ENCODE data around the gene METTL8.

Gene METTL8

DNA sequence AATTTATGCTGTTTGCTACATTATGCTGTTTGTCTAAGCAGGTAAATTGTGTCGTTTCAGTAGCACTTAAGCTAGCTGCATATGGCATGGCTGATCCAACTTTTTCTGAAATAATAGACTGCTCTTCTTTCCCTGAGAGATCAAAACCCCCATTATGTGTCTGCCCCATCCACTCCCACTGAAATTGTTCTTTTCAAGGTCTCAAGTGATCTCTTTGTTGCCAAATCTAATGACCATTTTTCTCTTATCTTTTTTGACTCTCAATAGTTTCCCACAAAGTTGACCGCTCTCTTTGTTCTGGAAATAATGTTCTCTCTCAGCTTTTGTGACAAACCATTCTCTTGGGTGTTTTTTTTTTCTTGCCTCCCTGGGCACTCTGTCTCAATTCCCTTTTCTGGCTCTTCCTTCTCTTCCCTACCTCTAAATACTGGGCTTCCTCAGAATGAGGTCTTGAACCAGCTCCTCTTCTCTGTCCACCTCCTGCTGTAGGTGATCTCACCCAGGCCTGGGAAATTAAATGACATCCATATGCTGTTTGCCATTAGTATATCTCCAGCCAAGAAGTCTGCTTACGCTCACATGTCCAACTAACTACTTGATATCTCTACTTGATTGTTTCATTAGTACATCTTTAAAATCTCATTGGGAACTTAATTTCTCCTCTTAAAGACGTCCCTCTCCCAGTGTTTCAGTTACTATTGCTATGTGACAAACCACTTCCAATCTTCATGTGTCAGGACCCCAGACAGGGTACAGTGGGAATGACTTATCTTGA is 165.7 kb downstream of the METTL8 start:
- no peak for TF ChIP-seq POLR2A (IDR thresholded peaks at IDR 0.05; ENCODE audit: extremely low read depth, insufficient read length)
- no peak for TF ChIP-seq MYC (IDR thresholded peaks at IDR 0.05; ENCODE audit: low read depth, low read length)
- TF ChIP-seq, protein P1, sequence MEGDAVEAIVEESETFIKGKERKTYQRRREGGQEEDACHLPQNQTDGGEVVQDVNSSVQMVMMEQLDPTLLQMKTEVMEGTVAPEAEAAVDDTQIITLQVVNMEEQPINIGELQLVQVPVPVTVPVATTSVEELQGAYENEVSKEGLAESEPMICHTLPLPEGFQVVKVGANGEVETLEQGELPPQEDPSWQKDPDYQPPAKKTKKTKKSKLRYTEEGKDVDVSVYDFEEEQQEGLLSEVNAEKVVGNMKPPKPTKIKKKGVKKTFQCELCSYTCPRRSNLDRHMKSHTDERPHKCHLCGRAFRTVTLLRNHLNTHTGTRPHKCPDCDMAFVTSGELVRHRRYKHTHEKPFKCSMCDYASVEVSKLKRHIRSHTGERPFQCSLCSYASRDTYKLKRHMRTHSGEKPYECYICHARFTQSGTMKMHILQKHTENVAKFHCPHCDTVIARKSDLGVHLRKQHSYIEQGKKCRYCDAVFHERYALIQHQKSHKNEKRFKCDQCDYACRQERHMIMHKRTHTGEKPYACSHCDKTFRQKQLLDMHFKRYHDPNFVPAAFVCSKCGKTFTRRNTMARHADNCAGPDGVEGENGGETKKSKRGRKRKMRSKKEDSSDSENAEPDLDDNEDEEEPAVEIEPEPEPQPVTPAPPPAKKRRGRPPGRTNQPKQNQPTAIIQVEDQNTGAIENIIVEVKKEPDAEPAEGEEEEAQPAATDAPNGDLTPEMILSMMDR (IDR thresholded peaks at IDR 0.05; ENCODE audit: low read depth, low read length) = no peak
- TF ChIP-seq, protein P2, sequence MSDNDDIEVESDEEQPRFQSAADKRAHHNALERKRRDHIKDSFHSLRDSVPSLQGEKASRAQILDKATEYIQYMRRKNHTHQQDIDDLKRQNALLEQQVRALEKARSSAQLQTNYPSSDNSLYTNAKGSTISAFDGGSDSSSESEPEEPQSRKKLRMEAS (IDR thresholded peaks at IDR 0.05; ENCODE audit: low read depth, low read length) = no peak
- DNase-seq (ENCODE audit: low read depth) = no peak
- no peak overlapping the region for H3K4me3 ChIP-seq (ENCODE audit: low read depth, low read length)

Measured in NB4 (cell line).